NCI-H2107 (cell line): ENCODE data around the gene MAU2.
"Not testable (repeated sequence)": the region's sequence is repeated elsewhere in the genome, so short reads cannot be mapped to it uniquely, and the experiment has no call there.

ENCODE experiments used
- DNase-seq: peaks from one replicate; lab custom pipeline; 2025; lab: John Stamatoyannopoulos, UW

The MAU2 gene

GRCh38 chr19:19345970-19346369 is 25.3 kb downstream of the MAU2 start:
- DNase-seq = no peak

GRCh38 chr19:19347401-19348110 is 26.9 kb downstream of the MAU2 start:
- DNase-seq = no peak

- DNase-seq = no peak
These were observed 27.6 kb downstream of the MAU2 start for GRCh38 chr19:19348266-19348665.

GRCh38 chr19:19349365-19349764 is 28.7 kb downstream of the MAU2 start:
- no peak for DNase-seq

- DNase-seq = not testable (repeated sequence)
These were observed 30.1 kb downstream of the MAU2 start for GRCh38 chr19:19350756-19351155.

- no peak for DNase-seq
These were observed 32.2 kb downstream of the MAU2 start for GRCh38 chr19:19352823-19353222.

- no peak for DNase-seq
These were observed 33.4 kb downstream of the MAU2 start for GRCh38 chr19:19354007-19354406.

- no peak for DNase-seq
These were observed 34.3 kb downstream of the MAU2 start for GRCh38 chr19:19354932-19355331.

- no peak for DNase-seq
These were observed 35.0 kb downstream of the MAU2 start for GRCh38 chr19:19355606-19356139.

- DNase-seq = no peak
These were observed 35.9 kb downstream of the MAU2 start for GRCh38 chr19:19356500-19356899.

GRCh38 chr19:19356901-19357566 is 36.4 kb downstream of the MAU2 start:
- no peak for DNase-seq

- DNase-seq = peak; percentile 60
These were observed 40.5 kb downstream of the MAU2 start for GRCh38 chr19:19361075-19361594.

GRCh38 chr19:19362075-19362474 is 41.4 kb downstream of the MAU2 start:
- DNase-seq = no peak

- DNase-seq = peak; percentile 32
These were observed 46.1 kb downstream of the MAU2 start for GRCh38 chr19:19366434-19367396.

GRCh38 chr19:19368087-19368486 is 47.5 kb downstream of the MAU2 start:
- no peak for DNase-seq

GRCh38 chr19:19371059-19371458 is 50.4 kb downstream of the MAU2 start:
- no peak for DNase-seq

GRCh38 chr19:19372656-19373416 is 52.2 kb downstream of the MAU2 start:
- DNase-seq = no peak

GRCh38 chr19:19379527-19379926 is 58.9 kb downstream of the MAU2 start:
- DNase-seq = no peak

GRCh38 chr19:19380316-19380715 is 59.7 kb downstream of the MAU2 start:
- DNase-seq = not testable (repeated sequence)

- DNase-seq = no peak
These were observed 60.6 kb downstream of the MAU2 start for GRCh38 chr19:19381007-19381926.
